ENCODE data around the gene NBAS.

GRCh38 chr2:15271276-15271675, 289.9 kb downstream of the NBAS start:
- TF ChIP-seq ZNF155 (tag by site-specific recombination; IDR thresholded peaks at IDR 0.05) (no peak), ZNF292 (tag by site-specific recombination; IDR thresholded peaks at IDR 0.05; ENCODE audit: borderline replicate concordance, low read depth) (no peak), ZNF626 (tag by site-specific recombination; IDR thresholded peaks at IDR 0.05) (no peak), ZNF335 (tag by site-specific recombination; conservative IDR thresholded peaks at IDR 0.05) (no peak), ZNF202 (tag by site-specific recombination; IDR thresholded peaks at IDR 0.05; ENCODE audit: borderline replicate concordance) (no peak), TCF7L2 (IDR thresholded peaks at IDR 0.05; ENCODE audit: borderline replicate concordance, low read depth, low read length) (no peak), ZNF670 (tag by site-specific recombination; IDR thresholded peaks at IDR 0.05; ENCODE audit: low read depth) (no peak)
- TF ChIP-seq, protein P1, sequence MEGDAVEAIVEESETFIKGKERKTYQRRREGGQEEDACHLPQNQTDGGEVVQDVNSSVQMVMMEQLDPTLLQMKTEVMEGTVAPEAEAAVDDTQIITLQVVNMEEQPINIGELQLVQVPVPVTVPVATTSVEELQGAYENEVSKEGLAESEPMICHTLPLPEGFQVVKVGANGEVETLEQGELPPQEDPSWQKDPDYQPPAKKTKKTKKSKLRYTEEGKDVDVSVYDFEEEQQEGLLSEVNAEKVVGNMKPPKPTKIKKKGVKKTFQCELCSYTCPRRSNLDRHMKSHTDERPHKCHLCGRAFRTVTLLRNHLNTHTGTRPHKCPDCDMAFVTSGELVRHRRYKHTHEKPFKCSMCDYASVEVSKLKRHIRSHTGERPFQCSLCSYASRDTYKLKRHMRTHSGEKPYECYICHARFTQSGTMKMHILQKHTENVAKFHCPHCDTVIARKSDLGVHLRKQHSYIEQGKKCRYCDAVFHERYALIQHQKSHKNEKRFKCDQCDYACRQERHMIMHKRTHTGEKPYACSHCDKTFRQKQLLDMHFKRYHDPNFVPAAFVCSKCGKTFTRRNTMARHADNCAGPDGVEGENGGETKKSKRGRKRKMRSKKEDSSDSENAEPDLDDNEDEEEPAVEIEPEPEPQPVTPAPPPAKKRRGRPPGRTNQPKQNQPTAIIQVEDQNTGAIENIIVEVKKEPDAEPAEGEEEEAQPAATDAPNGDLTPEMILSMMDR (tag by site-specific recombination; IDR thresholded peaks at IDR 0.05) = no peak
- TF ChIP-seq, protein P2, sequence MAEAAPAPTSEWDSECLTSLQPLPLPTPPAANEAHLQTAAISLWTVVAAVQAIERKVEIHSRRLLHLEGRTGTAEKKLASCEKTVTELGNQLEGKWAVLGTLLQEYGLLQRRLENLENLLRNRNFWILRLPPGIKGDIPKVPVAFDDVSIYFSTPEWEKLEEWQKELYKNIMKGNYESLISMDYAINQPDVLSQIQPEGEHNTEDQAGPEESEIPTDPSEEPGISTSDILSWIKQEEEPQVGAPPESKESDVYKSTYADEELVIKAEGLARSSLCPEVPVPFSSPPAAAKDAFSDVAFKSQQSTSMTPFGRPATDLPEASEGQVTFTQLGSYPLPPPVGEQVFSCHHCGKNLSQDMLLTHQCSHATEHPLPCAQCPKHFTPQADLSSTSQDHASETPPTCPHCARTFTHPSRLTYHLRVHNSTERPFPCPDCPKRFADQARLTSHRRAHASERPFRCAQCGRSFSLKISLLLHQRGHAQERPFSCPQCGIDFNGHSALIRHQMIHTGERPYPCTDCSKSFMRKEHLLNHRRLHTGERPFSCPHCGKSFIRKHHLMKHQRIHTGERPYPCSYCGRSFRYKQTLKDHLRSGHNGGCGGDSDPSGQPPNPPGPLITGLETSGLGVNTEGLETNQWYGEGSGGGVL (tag by site-specific recombination; IDR thresholded peaks at IDR 0.05) = 0 out of 2 replicates have a peak, but pooled peaks have one; percentile 22
